C4-2B (cell line): Measurements from ENCODE around the gene FAM20A.

Experiments used
- H3K27ac ChIP-seq: fragments of 450-650 bp; 2 replicates; pipeline ENCODE4 v1.5.1; 2017
- CTCF ChIP-seq: fragments of 450-650 bp; conservative IDR thresholded peaks from 2 replicates; pipeline ENCODE4 v1.5.1; 2017; ENCODE audit warnings: mild to moderate bottlenecking
- ZFX ChIP-seq: fragments of 450-650 bp; IDR thresholded peaks from 2 replicates; pipeline ENCODE4 v1.6.1; 2017

Gene FAM20A

GRCh38 chr17:68579194-68579927, 21.8 kb downstream of the FAM20A start:
- H3K27ac ChIP-seq, result no peak overlapping the region
- no peak for TF ChIP-seq ZFX
- no peak for TF ChIP-seq CTCF

GRCh38 chr17:68578236-68578635, 22.9 kb downstream of the FAM20A start:
- TF ChIP-seq ZFX, result no peak
- no peak for TF ChIP-seq CTCF
- no peak overlapping the region for H3K27ac ChIP-seq

- TF ChIP-seq CTCF, result no peak
- H3K27ac ChIP-seq, result no peak overlapping the region
Measured at GRCh38 chr17:68577497-68577821, 23.7 kb downstream of the FAM20A start.

GRCh38 chr17:68576811-68577496, 24.2 kb downstream of the FAM20A start:
- no peak overlapping the region for H3K27ac ChIP-seq
- no peak for TF ChIP-seq CTCF
- no peak for TF ChIP-seq ZFX

GRCh38 chr17:68576137-68576536, 25.0 kb downstream of the FAM20A start:
- TF ChIP-seq ZFX, result no peak
- TF ChIP-seq CTCF, result no peak
- no peak overlapping the region for H3K27ac ChIP-seq

GRCh38 chr17:68573338-68573737, 27.8 kb downstream of the FAM20A start:
- TF ChIP-seq ZFX (no peak), CTCF (no peak)
- H3K27ac ChIP-seq, result no peak overlapping the region

- no peak overlapping the region for H3K27ac ChIP-seq
- no peak for TF ChIP-seq CTCF
- no peak for TF ChIP-seq ZFX
Measured at GRCh38 chr17:68572138-68572842, 28.9 kb downstream of the FAM20A start.
